MCF 10A (cell line): ENCODE data around the gene GXYLT1. TPM values are rescaled to one million over a fixed set of nuclear protein-coding genes. Genes with fewer than 3 reads are reported as not detected.

Experiments
- BruUV-seq: library from RNA; stranded (reverse); fragments of 400-500 nt; replicated peaks from 2 replicates; lab custom pipeline; 2021; lab: Mats Ljungman, UMichigan
- CTCF ChIA-PET: fragments of 300-600 bp; sonication (Branson Sonifier 250); formaldehyde crosslinking; extraction: SDS; loops from one replicate; lab custom pipeline; 2021; ENCODE audit warnings: antibody characterized with exemption, inconsistent platforms; lab: Yijun Ruan, JAX
- POLR2A ChIA-PET: fragments of 300-600, 350-650 bp; sonication (Branson Sonifier 250); formaldehyde crosslinking; extraction: SDS; loops from one replicate; lab custom pipeline; 2020; ENCODE audit warnings: antibody characterized with exemption, inconsistent platforms; lab: Yijun Ruan, JAX
- DNase-seq: peaks from one replicate; pipeline ENCODE4 v3.0.0-alpha.2; 2018; ENCODE audit not compliant: unreplicated experiment
- H3K27ac Mint-ChIP-seq: one replicate; pipeline ENCODE4 v1.8.0; 2022; ENCODE audit warnings: mild to moderate bottlenecking, low read depth, mixed read lengths; ENCODE audit not compliant: unreplicated experiment
- H3K27me3 Mint-ChIP-seq: one replicate; pipeline ENCODE4 v1.8.0; 2022; ENCODE audit warnings: mixed read lengths; ENCODE audit not compliant: insufficient read depth, unreplicated experiment
- H3K36me3 Mint-ChIP-seq: one replicate; pipeline ENCODE4 v1.8.0; 2022; ENCODE audit warnings: mild to moderate bottlenecking, moderate library complexity, mixed read lengths; ENCODE audit not compliant: insufficient read depth, unreplicated experiment
- H3K4me1 Mint-ChIP-seq: one replicate; pipeline ENCODE4 v1.8.0; 2022; ENCODE audit warnings: mixed read lengths; ENCODE audit not compliant: insufficient read depth, unreplicated experiment
- H3K4me3 Mint-ChIP-seq: one replicate; pipeline ENCODE4 v1.8.0; 2022; ENCODE audit warnings: mild to moderate bottlenecking, moderate library complexity, mixed read lengths; ENCODE audit not compliant: unreplicated experiment
- H3K9me3 Mint-ChIP-seq: one replicate; pipeline ENCODE4 v1.8.0; 2022; ENCODE audit warnings: mixed read lengths; ENCODE audit not compliant: unreplicated experiment
- CTCF ChIP-seq: fragments of 200-600 bp; IDR thresholded peaks from one replicate; pipeline ENCODE4 v1.8.0; 2022; ENCODE audit warnings: antibody characterized with exemption, mild to moderate bottlenecking; ENCODE audit not compliant: unreplicated experiment
- intact Hi-C: fragments of 100-400 bp; cut with micrococcal nuclease; formaldehyde crosslinking; loops from 2 replicates; pipeline ENCODE4 v1.14.1; 2022
- total RNA-seq: library from RNA; stranded (reverse); gene quantifications from 2 replicates; pipeline ENCODE4 v1.2.3, GENCODE V29; 2022

The GXYLT1 gene
- total RNA-seq, 1 experiment from 2014 or later = 12.4 TPM

GRCh38 chr12:42182394-42182793, 37.7 kb upstream of the GXYLT1 start:
- Mint-ChIP-seq H3K36me3 (peaks cover 16% of the 10 kb centered on the region), H3K4me1 (peaks cover 11% of the 10 kb centered on the region), H3K4me3 (no peak overlapping the region), H3K9me3 (peaks cover 2% of the 10 kb centered on the region), H3K27me3 (no peaks in the 10 kb centered on the region), H3K27ac (no peak overlapping the region)
- ChIA-PET CTCF (no interaction called here), POLR2A (no interaction called here)
- no peak for TF ChIP-seq CTCF
- no peak for DNase-seq
- BruUV-seq = no TSS peak
- intact Hi-C loops = no loop called here

GRCh38 chr12:42180990-42181596, 36.4 kb upstream of the GXYLT1 start:
- H3K4me3 Mint-ChIP-seq = no peak overlapping the region
- TF ChIP-seq CTCF = no peak
- BruUV-seq = no TSS peak
- POLR2A ChIA-PET = no interaction called here
- intact Hi-C loops = no loop called here
- peaks cover 16% of the 10 kb centered on the region for H3K36me3 Mint-ChIP-seq
- peaks cover 11% of the 10 kb centered on the region for H3K9me3 Mint-ChIP-seq
- CTCF ChIA-PET = interaction anchor here (0.6 to 2.0 kb wide), 2 partner anchors 12 to 286 kb away, joined by 5 read pairs; no protein-coding TSS in a partner anchor
- no peak overlapping the region for H3K27ac Mint-ChIP-seq
- H3K27me3 Mint-ChIP-seq = no peaks in the 10 kb centered on the region
- peak; percentile 34 for DNase-seq
- peaks cover 11% of the 10 kb centered on the region for H3K4me1 Mint-ChIP-seq

- intact Hi-C loops = no loop called here
- no peak overlapping the region for H3K4me3 Mint-ChIP-seq
- H3K27me3 Mint-ChIP-seq = no peaks in the 10 kb centered on the region
- peaks cover 12% of the 10 kb centered on the region for H3K4me1 Mint-ChIP-seq
- BruUV-seq = no TSS peak
- H3K27ac Mint-ChIP-seq = no peak overlapping the region
- DNase-seq = no peak
- POLR2A ChIA-PET = interaction anchor here (1.9 kb wide), 1 partner anchor 12 kb away, joined by 5 read pairs; no protein-coding TSS in a partner anchor
- peaks cover 11% of the 10 kb centered on the region for H3K9me3 Mint-ChIP-seq
- peaks cover 13% of the 10 kb centered on the region for H3K36me3 Mint-ChIP-seq
- CTCF ChIA-PET = no interaction called here
- no peak for TF ChIP-seq CTCF
Measured at GRCh38 chr12:42178101-42178500, 33.4 kb upstream of the GXYLT1 start.

- no peak for TF ChIP-seq CTCF
- BruUV-seq = no TSS peak
Measured at GRCh38 chr12:42174978-42175377, 30.3 kb upstream of the GXYLT1 start.

More at GRCh38 chr12:42174978-42175377, 30.3 kb upstream of the GXYLT1 start:
- Mint-ChIP-seq H3K36me3 (peaks cover 20% of the 10 kb centered on the region), H3K9me3 (peaks cover 11% of the 10 kb centered on the region), H3K27ac (no peak overlapping the region), H3K4me3 (no peak overlapping the region), H3K4me1 (peaks cover 11% of the 10 kb centered on the region), H3K27me3 (no peaks in the 10 kb centered on the region)
- intact Hi-C loops = no loop called here
- DNase-seq = no peak
- POLR2A ChIA-PET = no interaction called here
- CTCF ChIA-PET = no interaction called here
